Activated CD8-positive, alpha-beta memory T cell treated with anti-CD3 and anti-CD28 coated beads for 24 hours (primary cell): Measurements from ENCODE around the gene PLCG1.
A peak's percentile ranks its signal among the peaks of the same experiment; 100 is the strongest.
"Not testable (repeated sequence)": the region's sequence is repeated elsewhere in the genome, so short reads cannot be mapped to it uniquely, and the experiment has no call there.

Source experiments
- DNase-seq: peaks from one replicate; pipeline ENCODE4 v3.0.0-alpha.2; 2020

The PLCG1 gene

DNA sequence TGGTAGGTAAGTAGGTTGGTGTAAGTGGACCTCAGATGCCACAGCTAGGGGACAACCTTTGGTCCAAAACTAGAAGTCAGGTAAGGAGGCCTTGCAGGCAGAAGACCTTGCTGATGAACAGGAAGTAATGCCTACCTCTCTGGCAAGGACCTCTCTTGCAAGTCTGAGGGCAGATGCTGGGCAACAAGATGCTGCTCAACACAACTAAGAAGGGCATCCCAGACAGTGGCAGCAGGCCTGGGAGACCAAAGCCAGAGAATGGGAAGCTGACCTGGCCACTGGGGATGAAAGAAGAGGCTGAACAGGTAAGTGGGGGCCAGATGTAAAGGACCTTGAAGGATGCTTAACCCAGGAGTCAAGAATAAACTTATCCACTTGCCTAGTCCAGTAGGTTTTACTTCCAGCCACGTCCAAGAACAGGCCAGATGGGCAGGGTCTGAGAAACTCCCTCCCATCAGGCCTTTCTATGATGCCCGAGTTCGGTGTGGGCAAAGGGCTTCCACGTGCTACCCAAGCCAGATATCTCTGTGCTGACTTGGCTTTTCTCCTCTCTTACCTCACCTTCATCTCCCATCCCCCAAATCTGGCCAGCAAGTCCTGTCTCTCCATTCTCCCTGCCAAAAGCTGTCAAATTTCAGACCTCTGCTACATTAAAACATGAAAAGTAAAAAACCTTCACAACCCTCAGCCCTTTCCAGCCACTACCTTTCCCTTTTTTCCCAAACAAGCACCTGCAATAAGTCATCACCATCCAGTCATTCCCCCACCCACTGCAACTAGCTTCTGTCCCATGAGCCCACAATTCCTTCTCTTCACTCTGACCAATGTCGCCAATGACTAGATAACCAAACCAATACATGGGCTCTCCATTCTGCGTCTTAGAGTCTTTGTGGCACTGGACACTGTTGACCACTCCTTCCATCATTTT is 11.5 kb upstream of the PLCG1 start:
- no peak for DNase-seq

DNA sequence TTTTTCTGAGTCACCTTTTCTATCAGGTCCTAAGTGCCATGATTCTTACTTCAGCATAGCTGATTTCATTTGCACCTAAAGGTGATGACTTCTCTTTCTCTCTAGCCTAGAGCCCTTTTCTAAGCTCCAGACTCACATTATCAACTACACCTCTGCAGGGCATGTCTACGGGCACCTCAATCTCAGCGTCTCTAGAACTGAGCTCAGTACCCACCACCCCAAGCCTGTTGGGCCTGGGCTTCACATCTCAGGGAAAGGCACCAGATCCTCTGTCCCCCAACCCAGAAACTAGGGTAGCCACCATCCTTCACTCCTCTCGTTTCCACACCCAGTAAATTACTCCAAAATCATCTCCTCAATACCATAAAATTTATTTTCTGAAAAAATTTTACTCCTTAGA is 10.6 kb upstream of the PLCG1 start:
- no peak for DNase-seq

DNA sequence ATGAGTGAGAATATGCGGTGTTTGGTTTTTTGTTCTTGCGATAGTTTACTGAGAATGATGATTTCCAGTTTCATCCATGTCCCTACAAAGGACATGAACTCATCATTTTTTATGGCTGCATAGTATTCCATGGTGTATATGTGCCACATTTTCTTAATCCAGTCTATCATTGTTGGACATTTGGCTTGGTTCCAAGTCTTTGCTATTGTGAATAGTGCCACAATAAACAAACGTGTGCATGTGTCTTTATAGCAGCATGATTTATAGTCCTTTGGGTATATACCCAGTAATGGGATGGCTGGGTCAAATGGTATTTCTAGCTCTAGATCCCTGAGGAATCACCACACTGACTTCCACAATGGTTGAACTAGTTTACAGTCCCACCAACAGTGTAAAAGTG is 9.0 kb upstream of the PLCG1 start:
- DNase-seq = not testable (repeated sequence)

DNA sequence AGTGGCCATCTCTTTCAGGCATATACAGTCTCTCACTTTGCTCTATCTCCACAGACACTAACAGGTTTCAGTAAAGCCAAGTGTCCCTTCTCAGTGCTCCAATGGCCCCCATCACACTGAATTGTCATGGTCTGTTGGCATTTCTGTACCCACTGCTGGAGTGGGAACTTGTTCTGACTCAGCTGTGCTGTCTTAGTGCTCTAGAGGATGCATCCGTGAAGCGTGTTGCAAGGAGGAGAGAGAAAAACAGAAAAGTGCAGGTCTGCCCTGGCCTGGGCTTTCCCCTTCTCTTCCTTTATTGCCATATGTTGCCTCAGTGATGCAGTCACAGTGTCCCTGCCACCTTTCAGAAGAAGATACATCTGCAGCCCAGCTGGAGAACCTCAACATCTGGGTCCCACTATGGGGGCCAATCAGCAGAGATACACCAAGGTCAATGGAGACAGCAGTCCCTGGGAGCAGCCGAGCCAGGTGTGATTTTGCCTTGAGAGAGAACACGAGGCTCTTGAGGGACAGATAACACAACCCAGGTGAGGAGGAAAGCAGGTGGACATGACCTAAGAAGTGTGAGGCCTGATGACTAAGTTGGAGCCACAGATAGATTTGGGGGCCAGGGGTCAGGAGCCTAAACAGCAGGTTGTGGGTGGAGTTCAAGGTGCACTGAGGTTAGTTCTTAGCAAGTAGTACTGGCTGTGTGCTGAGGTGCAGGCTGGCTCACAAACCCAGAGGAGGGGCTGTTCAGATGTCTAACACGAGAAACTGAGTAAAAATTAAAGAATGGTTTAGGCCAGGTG is 5.6 kb upstream of the PLCG1 start:
- DNase-seq = no peak

DNA sequence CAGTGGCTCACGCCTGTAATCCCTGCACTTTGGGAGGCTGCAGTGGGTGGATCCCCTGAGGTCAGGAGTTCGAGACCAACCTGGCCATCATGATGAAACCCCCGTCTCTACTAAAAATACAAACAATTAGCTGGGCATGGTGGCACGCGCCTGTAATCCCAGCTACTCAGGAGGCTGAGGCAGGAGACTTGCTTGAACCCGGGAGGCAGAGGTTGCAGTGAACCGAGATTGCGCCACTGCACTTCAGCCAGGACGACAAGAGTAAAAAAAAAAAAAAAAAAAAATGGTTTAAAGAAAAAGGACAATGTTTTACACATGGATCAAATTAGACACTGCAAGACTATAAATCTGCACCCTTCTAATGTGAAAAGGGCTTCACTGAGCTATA is 5.0 kb upstream of the PLCG1 start:
- not testable (repeated sequence) for DNase-seq

DNA sequence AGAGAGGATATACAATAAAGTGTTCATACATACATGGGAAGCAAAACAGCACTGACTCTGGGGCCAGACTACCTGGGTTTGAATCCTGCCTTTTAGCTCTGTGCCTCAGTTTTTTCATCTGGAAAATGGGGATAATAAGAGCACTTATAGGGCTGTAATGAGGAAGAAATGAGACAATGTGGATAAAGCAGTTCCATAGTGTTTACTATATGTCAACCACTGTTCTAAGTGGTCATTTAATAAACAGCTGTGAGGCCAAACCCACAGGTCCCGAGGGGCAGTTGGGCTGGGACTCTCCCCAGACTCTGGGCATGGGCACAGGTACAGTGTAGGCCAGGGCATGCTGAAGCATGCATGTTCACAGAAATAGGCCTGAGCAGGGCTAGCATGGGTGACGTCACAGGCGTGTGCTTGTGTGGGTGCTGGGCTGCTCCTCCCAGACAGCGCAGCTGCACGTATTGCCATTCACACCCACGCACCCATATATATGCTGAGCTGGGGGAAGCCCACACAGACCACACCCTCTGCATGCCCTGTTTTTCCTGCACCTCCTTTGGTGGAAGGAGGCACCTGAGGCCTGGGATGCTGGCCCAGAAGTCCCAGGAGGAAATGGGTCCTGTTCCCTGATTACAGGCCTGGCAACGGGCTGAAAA is 3.5 kb upstream of the PLCG1 start:
- DNase-seq = peak; percentile 66

DNA sequence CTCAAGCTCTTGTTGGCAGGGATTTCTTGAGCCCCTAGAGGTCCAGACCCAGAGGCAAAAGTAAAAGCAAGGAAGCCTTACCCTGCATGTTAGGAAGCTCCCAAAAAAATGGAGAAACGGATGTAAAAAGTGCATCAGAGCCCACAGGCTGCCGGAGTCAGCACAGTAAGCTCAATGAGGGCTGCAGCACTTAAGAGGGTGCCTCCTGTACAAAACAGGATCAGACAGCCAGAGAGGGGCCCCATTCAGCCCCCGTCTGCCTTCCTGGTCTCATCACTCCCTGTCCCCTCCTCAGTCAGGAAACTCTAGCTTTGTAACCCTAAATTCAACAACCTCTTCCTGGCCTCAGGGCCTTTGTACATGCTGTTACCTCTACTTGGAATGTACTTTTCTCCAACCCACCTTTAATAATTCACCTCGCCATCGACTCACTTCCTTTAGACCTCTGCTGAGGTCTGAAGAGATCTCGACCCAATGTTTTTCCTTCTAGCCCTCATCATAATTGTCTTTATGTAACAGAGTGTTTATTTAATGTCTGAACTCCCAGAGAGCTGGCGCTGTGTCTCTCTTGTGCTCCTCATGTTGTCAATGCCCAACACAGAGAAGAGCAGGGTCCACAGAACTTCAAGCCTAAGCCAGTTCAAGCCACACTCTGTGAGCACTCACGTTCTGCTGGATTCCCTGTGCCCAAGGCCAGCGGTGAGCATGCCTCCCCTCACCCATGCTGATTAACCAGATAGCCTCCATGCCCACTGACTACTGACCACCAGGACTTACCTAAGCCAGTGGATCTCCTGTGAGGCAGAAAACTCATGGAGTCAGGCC is 2.8 kb upstream of the PLCG1 start:
- DNase-seq = peak; percentile 59

DNA sequence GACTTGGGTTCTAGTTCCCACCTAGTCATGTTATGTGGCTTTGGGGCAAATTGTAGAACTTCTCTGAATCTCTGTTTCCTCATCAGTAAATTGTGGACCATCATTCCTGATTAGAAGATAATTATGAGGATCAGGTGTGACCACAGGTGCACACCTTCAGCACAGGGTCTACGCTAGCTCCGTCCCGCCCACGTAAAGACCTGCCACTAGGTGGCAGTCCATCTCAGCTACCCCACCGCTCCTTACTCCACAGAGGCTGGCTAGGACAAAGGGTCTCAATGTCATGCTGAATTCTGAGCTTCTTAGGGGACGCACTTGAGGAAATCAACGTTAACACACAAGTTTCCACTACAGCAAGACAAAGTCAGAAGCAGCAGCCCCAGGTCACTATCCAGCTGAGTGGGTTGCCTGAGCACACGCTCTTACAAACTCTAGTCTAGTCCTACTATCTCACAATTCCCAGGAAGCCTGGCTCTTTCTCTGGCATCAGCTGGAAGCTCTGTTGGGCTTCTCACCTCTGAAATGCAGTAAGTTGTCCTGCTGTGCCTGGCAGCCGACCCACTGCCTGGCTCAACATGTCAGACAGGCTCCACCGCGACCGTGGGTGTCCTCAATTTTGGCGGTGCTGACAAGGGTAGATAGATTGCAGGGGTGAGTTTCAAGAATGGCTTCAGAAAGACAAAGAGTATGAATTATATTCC is 2.0 kb upstream of the PLCG1 start:
- peak; percentile 83 for DNase-seq

DNA sequence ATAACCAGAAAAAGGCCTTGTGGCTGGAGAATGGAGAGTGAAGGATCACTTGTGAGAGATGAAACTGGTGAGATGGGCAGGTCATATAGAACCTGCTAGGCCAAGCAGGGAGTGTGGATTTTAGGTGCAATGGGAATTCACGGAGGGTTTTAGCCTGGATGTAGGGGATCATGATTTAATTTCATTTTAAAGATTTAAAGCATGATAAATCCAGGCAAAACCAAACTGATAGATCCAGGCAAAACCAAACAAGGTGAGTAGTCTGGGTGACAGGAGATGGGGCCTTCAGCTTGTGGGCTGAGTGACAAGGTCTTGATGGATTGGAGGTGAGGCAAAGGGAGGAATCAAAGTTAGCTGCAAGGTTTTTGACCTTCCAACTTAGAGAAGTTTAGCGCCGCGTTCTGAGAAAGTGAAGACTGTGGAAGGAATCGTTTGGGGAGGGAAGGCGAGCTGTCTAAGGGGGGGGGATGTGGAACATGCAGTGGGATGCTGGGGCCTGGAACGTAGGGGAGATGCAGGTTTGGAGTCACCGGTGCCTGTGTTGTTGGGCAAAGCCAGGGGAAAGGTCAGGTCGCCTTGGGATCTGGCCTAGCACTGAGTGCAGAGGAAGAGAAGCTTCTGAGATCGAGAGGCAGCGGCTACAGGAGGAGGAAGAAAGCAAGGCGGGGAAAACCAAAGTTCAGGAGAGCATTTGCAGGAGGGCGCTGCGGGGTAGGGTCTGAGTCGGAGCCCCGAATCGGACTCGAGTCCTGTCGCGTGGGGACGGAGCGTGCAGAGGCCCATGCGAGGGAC is 1.3 kb upstream of the PLCG1 start:
- DNase-seq = no peak

DNA sequence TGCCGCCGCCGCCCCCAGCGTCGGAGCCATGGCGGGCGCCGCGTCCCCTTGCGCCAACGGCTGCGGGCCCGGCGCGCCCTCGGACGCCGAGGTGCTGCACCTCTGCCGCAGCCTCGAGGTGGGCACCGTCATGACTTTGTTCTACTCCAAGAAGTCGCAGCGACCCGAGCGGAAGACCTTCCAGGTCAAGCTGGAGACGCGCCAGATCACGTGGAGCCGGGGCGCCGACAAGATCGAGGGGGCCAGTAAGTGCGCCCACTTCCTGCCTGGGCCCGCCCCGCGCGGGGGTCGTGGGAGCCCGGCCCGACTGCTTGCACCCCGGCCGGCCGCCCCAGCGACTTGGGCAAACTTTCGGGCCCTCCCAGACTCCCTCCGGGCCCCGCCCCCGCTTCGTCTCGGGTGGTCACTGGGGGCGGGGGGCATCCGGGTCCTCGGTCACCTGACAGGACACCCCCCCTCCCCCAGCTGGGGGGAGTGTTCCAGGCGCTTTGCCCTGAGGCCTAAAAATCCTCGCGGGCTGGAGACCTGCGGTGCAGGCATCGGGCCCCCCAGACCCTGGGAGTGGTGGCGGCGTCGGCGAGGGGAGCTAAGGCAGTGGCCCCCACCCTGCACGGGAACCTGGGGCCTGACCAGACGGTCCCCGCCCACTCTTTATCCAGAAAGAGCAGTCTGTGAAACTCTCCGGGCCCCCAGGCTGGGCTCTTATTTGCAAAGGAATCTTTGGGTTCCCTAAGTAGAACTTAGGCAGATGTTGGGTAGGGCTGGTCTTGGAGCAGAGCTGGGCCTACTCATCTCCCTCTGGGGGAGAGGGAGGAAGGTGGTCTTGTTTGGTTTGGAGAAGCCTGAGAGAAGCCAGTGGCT is 501 bp downstream of the PLCG1 start:
- DNase-seq = peak; percentile 91

DNA sequence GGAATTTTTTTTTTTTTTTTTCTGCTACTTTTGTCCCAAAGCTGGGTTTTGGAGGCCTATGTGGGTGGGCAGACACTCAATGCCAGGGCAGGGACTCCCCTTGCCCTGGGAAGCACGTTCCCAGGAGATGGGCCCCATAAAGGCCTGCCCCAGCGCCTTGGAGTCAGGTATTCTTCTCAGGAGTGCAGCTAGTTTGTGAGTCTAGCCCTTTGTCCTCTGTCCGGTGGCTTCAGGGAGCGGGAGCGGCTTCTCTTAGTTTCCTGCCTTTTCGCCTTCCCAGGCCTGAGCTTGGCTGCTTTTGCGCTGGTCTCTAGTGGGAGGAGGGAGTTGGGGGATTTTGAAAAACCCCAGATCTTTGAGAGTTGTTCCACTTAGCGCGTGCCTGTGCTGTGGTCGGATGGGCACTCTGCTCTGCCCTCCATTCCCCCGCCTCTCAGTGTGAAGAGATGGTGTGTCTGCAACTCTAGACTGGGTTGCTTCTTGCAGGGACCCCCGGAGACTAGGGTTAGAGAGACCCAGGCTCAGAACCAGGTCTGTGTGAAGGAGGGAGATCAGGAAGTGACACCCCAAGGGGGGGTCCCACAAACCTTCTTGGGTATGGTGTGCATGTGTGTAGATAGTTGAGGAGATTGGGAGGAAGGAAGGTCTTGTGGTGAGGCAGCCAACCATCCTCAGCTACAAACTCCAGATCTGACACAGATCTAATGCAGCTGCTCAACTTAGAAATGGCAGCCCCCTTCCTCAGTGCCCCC is 1.3 kb downstream of the PLCG1 start:
- DNase-seq = peak; percentile 78

DNA sequence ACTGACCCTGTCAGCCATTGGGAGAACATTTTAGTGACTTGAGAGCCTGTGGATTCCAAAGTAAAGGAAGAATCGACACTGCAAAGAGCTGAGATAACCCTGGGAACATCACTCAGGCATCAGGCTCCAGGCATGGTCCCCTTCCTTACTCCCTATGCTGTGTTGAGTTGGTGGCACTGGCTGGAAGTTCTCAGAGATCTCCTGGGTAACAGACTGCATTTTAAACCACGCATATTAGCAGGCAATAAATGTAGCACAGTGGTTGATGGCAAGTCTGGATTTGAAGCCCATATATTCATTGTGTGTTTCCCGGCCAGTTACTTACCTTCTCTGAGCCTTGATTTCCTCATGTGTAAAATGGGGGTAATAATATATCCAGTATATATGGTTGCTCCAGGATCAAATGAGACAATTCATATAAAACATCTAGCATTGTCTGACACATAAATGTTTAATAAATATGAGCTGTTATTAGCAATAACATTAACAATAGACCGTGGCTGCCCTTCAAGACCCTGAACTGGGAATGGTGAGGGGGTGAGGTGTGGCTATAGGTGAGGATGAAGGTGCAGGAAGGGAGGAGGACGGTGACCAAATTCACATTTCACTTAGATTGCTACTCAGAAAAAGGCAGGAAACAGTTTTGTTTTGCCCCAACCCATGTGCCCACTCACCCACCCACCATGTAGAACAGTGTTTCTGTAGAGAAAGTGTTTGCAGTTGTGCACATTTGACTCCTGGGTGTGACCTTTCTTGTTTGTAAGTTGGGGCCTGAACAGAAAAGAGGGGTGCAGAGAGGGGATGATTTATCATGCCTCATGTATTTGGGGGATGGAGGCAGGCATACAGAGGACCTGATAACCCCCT is 2.1 kb downstream of the PLCG1 start:
- no peak for DNase-seq

DNA sequence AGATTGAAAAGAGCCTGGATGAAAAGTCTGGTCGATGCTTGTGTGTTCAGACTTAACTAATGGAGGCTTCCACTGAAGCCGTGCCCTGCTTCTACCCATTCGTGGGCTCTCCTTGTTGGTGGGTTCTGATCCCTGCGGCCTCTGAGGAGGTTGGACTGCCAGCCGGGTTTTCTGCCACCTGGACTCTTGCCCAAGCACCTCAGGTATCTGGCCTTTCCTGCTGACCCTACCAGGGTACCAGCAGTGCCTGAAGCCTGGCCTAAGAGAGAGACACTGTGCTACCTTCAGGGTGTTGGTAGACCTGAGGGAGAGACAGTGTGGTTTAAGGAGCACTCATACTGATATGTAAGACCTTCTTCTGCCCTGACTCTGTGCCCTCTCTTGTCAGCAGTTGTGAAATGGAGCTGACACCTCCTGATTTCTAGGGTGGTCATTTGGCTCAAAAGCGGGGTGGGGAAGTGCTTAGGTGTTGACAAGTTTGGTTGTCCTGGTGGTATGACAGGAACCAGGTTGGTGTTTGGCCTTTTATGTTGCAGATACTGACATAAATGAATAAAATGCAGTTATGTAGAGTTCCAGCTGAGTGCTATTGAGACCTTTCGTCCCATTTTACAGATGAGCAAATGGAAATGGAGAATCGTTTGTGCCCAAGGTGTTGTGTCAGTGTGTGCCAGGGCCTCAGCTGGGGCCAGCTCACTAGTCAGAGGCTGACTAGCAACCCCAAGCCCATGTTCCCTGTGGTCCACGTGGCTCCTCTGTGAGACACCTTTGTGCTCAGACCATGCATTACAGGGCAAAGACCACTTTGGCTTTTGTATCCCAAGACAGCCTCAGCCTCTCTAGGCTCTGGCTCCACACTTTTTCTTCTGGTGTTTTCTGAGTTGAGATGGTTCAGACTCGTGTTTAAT is 3.1 kb downstream of the PLCG1 start:
- no peak for DNase-seq

DNA sequence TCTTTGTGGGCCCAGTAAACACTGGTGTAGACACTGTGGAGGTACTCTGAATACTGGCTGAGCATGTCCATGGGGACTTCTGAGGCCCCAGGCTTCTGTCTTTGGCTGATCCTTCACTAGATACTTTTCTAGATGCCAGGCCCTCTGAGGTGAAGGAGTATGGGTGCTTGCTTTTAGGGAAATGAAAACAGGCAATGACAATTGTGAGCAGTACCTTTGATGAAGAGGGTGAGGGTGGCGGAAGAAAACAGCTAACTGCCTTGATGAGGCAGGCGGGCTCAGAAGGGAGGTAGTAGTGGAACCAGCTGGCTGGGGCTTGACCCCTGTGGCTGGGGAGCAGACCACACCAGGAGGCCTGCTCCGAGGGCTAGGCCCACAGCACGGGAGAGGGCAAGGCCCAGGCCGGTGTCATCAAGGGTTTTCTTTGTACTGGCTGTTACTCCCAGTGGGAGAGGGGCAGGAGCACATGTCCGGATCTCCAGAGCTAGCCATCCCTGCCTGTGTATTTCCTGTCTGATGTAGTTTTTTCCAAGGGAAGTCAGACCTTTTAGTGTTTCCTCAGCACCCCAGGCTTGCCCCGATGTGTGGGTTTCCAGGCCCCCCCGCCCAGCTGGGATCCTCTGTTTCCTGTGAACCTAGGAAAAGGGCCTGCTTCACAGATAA is 3.9 kb downstream of the PLCG1 start:
- DNase-seq = no peak

DNA sequence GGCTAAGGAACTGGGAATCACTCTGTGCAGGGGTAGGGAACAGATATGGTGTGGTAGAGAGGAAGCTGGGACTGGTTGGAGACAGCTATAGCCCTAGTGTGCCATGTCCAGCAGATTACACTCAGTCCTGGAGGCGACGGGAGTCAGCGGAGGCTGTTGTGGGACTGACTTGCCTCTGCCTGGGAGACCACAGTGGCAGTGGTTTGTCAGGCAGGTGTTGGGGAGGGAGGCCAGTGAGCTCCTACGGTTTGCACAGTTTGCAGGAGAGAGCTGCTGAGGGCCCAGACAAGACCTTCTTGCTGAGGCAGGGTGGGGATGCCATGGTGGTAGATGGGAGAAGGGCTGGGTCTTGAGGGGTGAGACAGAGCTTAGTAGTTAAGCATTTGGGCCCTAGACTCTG is 4.9 kb downstream of the PLCG1 start:
- no peak for DNase-seq

DNA sequence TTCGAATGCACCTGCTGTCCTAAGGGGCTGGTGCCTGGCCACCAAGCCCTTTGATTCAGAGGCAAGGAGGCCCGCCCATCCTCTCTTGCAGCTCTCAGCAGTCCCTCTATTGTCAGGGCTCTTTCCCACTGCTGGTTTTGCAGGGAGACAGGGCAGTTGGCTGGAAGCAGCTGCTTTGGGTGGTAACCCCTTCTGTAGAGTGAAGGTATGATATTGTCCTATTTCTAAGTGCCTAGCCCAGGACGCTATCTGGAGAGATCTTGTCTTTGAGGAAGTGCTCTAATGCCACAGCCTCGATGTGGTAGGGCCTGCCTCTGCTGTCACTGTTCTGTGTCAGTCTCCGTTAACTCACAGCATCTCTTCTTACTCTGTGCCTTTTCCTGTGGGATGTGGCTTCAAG is 5.6 kb downstream of the PLCG1 start:
- DNase-seq = no peak

DNA sequence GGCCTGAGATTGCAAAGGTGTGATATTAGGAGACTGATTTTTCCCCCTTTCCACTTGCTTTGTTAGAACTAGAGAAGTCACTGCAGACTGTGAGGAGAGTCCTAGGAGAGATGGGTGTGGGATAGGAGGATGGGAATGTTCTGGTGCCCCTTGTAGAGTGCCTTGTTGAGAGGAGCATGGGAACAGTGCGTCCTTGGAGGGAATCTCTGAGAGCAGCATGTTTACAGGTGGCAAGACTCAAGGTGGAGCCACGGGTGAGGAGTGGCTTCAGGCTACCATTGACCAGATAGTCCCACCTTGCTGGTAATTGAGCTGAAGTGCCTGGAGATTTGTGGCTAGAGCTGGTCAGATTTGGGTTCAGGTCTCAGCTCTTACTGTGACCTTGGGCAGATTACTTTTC is 6.0 kb downstream of the PLCG1 start:
- no peak for DNase-seq
